CD8-positive, alpha-beta memory T cell (primary cell): ENCODE measurements around the gene MBTD1. TPM values are rescaled to one million over a fixed set of nuclear protein-coding genes. Genes with fewer than 3 reads are reported as not detected.

Experiments used
- CTCF ChIA-PET: fragments of 350-600 bp; sonication (Branson Sonifier 250); formaldehyde crosslinking; loops from one replicate; lab custom pipeline; 2021; ENCODE audit warnings: antibody characterized with exemption; lab: Charles Lee
- POLR2A ChIA-PET: fragments of 350-600 bp; sonication (Branson Sonifier 250); formaldehyde crosslinking; loops from one replicate; lab custom pipeline; 2021; ENCODE audit warnings: antibody characterized with exemption; lab: Charles Lee
- DNase-seq, 5 donors: peaks; one replicate each; pipeline versions ENCODE4 v3.0.0 to v3.0.0-alpha.2; 2020 to 2022; ENCODE audit warnings: mixed read lengths in 1 of 5
- H3K27ac ChIP-seq: one replicate; pipeline ENCODE4 v1.7.0; 2013; ENCODE audit warnings: low read depth, mild to moderate bottlenecking, low read length, moderate library complexity
- H3K27me3 ChIP-seq: 2 replicates; pipeline ENCODE4 v1.7.0; 2013; ENCODE audit warnings: low read length, mild to moderate bottlenecking; ENCODE audit not compliant: insufficient read depth, poor library complexity, severe bottlenecking
- H3K36me3 ChIP-seq: 2 replicates; pipeline ENCODE4 v1.7.0; 2013; ENCODE audit warnings: mild to moderate bottlenecking, low read length, moderate library complexity; ENCODE audit not compliant: insufficient read depth
- H3K4me1 ChIP-seq: 2 replicates; pipeline ENCODE4 v1.7.0; 2013; ENCODE audit warnings: mild to moderate bottlenecking, low read length, moderate library complexity; ENCODE audit not compliant: insufficient read depth
- H3K4me3 ChIP-seq: 2 replicates; pipeline ENCODE4 v1.7.0; 2013; ENCODE audit warnings: mild to moderate bottlenecking, low read length
- H3K9me3 ChIP-seq: 2 replicates; pipeline ENCODE4 v1.7.0; 2013; ENCODE audit warnings: mild to moderate bottlenecking, low read length
- H3K27ac Mint-ChIP-seq, 8 donors: one replicate each; pipeline ENCODE4 v1.8.0; 2020 to 2021; ENCODE audit warnings: mixed read lengths in 8 of 8, mild to moderate bottlenecking in 6 of 8, inconsistent platforms in 3 of 8, moderate library complexity in 3 of 8
- H3K27me3 Mint-ChIP-seq, 2 donors: one replicate each; pipeline ENCODE4 v1.8.0; 2020 to 2021; ENCODE audit warnings: mixed read lengths in 2 of 2, mild to moderate bottlenecking in 1 of 2, moderate library complexity in 1 of 2
- H3K36me3 Mint-ChIP-seq, 3 donors: one replicate each; pipeline ENCODE4 v1.8.0; 2020 to 2021; ENCODE audit warnings: mixed read lengths in 3 of 3, inconsistent platforms in 1 of 3, mild to moderate bottlenecking in 1 of 3
- H3K4me1 Mint-ChIP-seq, 3 donors: one replicate each; pipeline ENCODE4 v1.8.0; 2020 to 2021; ENCODE audit warnings: mixed read lengths in 3 of 3, inconsistent platforms in 1 of 3, mild to moderate bottlenecking in 1 of 3
- H3K4me3 Mint-ChIP-seq, 7 donors: one replicate each; pipeline ENCODE4 v1.8.0; 2020 to 2021; ENCODE audit warnings: mixed read lengths in 7 of 7, mild to moderate bottlenecking in 6 of 7, moderate library complexity in 4 of 7, inconsistent platforms in 2 of 7
- H3K9me3 Mint-ChIP-seq, 5 donors: one replicate each; pipeline ENCODE4 v1.8.0; 2020 to 2022; ENCODE audit warnings: mixed read lengths in 5 of 5, mild to moderate bottlenecking in 3 of 5, moderate library complexity in 2 of 5, inconsistent platforms in 1 of 5
- polyA plus RNA-seq: library from polyadenylated mRNA; unstranded; fragments of 300-500 nt; fragmentation: Illumina TruSeq; gene quantifications from one replicate; pipeline ENCODE4 v1.2.3, GENCODE V29; 2021
- total RNA-seq, 2 experiments: library from RNA; stranded (reverse); gene quantifications; one replicate each; pipeline ENCODE4 v1.2.3, GENCODE V29; 2021

MBTD1 gene
- total and polyA plus RNA-seq, 3 experiments from 2014 or later: 3.3 to 9.0 (median 8.8) TPM

DNA sequence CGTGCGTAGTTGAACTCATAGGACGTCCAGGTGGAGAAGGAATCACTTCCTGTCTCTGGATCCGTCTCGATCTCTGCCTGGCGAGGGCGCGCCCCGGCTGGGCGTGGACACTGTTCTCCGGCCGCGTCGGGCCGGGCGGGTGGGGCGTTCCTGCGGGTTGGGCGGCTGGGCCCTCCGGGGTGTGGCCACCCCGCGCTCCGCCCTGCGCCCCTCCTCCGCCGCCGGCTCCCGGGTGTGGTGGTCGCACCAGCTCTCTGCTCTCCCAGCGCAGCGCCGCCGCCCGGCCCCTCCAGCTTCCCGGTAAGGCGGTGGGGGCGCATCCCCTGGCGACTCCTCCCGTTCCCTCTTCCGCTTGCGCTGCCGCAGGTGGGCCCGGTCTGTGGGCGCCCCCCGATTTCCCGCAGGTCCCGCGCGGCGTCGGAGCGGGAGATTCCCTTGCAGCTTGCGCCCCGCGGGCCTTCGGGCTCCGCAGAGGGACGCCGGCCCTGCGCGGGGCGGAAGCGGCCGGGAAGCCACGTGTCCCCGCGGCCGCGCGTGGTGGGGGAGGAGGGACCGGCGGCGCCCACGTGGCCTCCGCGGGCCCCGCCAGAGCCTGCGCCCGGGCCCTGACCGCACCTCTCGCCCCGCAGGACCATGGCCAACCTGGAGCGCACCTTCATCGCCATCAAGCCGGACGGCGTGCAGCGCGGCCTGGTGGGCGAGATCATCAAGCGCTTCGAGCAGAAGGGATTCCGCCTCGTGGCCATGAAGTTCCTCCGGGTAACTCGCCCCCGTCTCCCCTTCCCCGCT, 93.5 kb downstream of the MBTD1 start, which contains the start of gene NME2:
Gene NME2 (plus strand): TSS at position 214 of the 789 bp plus-strand sequence. CDS start 420 bp downstream, at position 634.
- ChIA-PET POLR2A (interaction anchor here (1.1 to 1.5 kb wide), 3 partner anchors 13 to 301 kb away, joined by 3 to 14 read pairs (median 4); partner anchors contain the start of genes NME1, SPAG9 and TOB1), CTCF (interaction anchor here (1.1 to 1.9 kb wide), 3 partner anchors 12 to 165 kb away, joined by 4 to 15 read pairs (median 6); partner anchors contain the start of gene NME1)
- Mint-ChIP-seq H3K36me3 (peaks cover 0 to 47% (median 17%) of the 10 kb centered on the region in 3 donors), H3K27me3 (no peaks in the 10 kb centered on the region), H3K4me3 (peak within 1 kb of the TSS; percentile 92 to 96 (median 96)), H3K4me1 (peaks cover 14 to 34% (median 25%) of the 10 kb centered on the region in 3 donors), H3K27ac (peak within 1 kb of the TSS; percentile 78 to 98 (median 96)), H3K9me3 (no peaks in the 10 kb centered on the region)
- Histone ChIP-seq H3K27me3 (no peaks in the 10 kb centered on the region), H3K9me3 (no peaks in the 10 kb centered on the region), H3K4me1 (peaks cover 9% of the 10 kb centered on the region), H3K36me3 (peaks cover 14% of the 10 kb centered on the region), H3K27ac (peak within 1 kb of the TSS; percentile 55), H3K4me3 (peak within 1 kb of the TSS; percentile 51)
- DNase-seq: peak; percentile 51 to 72 (median 61)

DNA sequence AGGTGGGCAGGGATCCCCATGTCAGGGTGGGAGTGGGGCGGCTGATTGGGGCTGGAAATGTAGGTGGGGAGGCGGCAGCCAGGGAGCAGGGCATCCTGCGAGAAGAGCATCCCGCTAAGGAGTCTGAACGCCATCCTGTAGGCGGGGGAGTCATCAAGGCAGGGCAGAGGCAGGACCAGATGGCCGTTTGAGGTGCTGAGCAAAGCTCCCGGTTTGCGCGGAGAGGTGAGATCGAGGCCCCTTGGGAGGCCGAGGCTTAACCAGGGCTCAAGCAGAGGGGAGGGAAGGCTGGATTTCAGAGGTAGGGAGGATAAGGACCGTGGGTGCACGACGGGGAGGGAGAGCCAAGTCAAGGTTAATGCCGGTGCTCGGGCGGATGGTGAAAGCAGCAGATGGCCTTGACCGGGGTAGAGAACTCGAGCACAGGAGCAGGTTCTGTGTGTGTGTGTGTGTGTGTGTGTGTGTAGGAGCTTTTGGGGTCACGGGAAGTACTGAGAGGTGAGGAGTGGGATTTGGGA, 94.1 kb downstream of the MBTD1 start:
- Histone ChIP-seq H3K36me3 (peaks cover 9% of the 10 kb centered on the region), H3K27me3 (no peaks in the 10 kb centered on the region), H3K9me3 (no peaks in the 10 kb centered on the region), H3K4me3 (peak overlapping the region; percentile 51), H3K27ac (peak overlapping the region; percentile 55), H3K4me1 (peaks cover 9% of the 10 kb centered on the region)
- ChIA-PET POLR2A (interaction anchor here (1.1 to 1.5 kb wide), 3 partner anchors 12 to 300 kb away, joined by 3 to 14 read pairs (median 4); partner anchors contain the start of genes NME1, SPAG9 and TOB1), CTCF (interaction anchor here (1.1 to 1.9 kb wide), 3 partner anchors 11 to 165 kb away, joined by 4 to 15 read pairs (median 6); partner anchors contain the start of gene NME1)
- H3K4me3 Mint-ChIP-seq: peak overlapping the region; percentile 92 to 96 (median 96)
- H3K36me3 Mint-ChIP-seq: peaks cover 0 to 47% (median 15%) of the 10 kb centered on the region in 3 donors
- peak in 3 of 5 donors; percentile 3 to 49 (median 48) for DNase-seq
- H3K27ac Mint-ChIP-seq: peak overlapping the region; percentile 78 to 98 (median 95)
- H3K9me3 Mint-ChIP-seq: no peaks in the 10 kb centered on the region
- H3K4me1 Mint-ChIP-seq: peaks cover 14 to 34% (median 25%) of the 10 kb centered on the region in 3 donors
- no peaks in the 10 kb centered on the region for H3K27me3 Mint-ChIP-seq

DNA sequence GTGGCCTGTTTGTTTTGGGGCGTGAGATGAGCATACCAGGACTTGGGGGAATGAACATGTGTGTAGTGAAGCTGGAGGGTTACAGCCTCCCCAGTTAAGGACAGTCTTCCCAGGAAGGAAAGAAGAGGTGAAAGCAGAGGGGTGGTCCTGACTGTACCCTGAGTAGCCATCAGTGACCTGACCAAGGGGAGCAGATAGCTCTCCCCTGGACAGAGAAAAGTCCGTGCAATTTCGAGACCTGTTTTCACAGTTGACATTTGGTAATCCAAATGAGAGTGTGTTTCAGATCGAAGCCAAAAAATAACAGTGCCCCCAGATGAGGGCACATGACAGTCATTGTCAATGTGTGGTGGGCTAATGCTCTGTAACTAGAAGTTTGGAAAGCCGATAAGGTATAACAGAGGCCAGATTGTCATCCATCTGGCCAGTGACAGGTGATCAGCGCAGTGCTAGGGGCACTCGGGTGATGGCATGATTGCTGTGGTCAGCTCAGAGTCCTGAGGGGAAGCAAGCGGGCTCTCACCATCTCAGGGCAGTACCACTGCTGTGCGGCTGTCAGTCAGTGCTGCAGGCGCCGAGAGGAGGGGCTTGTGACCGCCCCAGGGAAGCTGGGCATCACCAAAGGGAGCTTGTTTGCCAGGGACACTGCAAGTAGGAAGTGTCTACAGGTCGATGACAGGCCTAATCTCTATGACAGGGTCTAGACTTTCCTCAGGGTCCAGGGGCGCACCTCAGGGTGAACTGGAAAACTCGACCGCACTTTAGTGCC, 94.8 kb downstream of the MBTD1 start:
- H3K4me1 ChIP-seq: peaks cover 9% of the 10 kb centered on the region
- no peak for DNase-seq
- ChIA-PET POLR2A (interaction anchor here (1.5 kb wide), 1 partner anchor 12 kb away, joined by 14 read pairs; the partner anchor contains the start of gene NME1), CTCF (interaction anchor here (1.1 to 1.9 kb wide), 3 partner anchors 10 to 164 kb away, joined by 4 to 15 read pairs (median 6); partner anchors contain the start of gene NME1)
- peaks cover under 1 to 44% (median 17%) of the 10 kb centered on the region in 3 donors for H3K36me3 Mint-ChIP-seq
- peaks cover 14 to 34% (median 25%) of the 10 kb centered on the region in 3 donors for H3K4me1 Mint-ChIP-seq
- H3K27ac Mint-ChIP-seq: peak overlapping the region; percentile 78 to 98 (median 95)
- H3K4me3 ChIP-seq: peak overlapping the region; percentile 51
- H3K36me3 ChIP-seq: peaks cover 6% of the 10 kb centered on the region
- peak overlapping the region; percentile 92 to 96 (median 96) for H3K4me3 Mint-ChIP-seq
- no peak overlapping the region for H3K27ac ChIP-seq
- H3K9me3 ChIP-seq: no peaks in the 10 kb centered on the region
- H3K27me3 ChIP-seq: no peaks in the 10 kb centered on the region
- H3K9me3 Mint-ChIP-seq: no peaks in the 10 kb centered on the region
- peaks cover 0 to 2% of the 10 kb centered on the region in 2 donors for H3K27me3 Mint-ChIP-seq

DNA sequence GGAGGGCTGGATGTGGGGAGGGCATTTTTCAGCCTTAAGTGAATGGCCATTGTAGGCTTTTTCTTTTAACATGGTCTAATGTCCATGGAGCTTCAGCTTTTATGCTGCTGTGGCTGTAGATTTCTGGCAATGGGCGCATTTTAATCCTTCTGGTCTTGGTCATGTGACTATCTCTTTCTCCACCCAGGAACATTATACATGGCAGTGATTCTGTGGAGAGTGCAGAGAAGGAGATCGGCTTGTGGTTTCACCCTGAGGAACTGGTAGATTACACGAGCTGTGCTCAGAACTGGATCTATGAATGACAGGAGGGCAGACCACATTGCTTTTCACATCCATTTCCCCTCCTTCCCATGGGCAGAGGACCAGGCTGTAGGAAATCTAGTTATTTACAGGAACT, 98.3 kb downstream of the MBTD1 start:
- Mint-ChIP-seq H3K27me3 (peaks cover 0 to 2% of the 10 kb centered on the region in 2 donors), H3K9me3 (no peaks in the 10 kb centered on the region), H3K36me3 (peaks cover 5 to 44% (median 15%) of the 10 kb centered on the region in 3 donors), H3K4me3 (peak overlapping the region in 1 of 7 donors; percentile 52), H3K27ac (no peak overlapping the region), H3K4me1 (peaks cover 8 to 14% (median 12%) of the 10 kb centered on the region in 3 donors)
- H3K4me1 ChIP-seq: peaks cover 4% of the 10 kb centered on the region
- peaks cover 4% of the 10 kb centered on the region for H3K36me3 ChIP-seq
- POLR2A ChIA-PET: interaction anchor here (2.1 kb wide), 1 partner anchor 8 kb away, joined by 7 read pairs; the partner anchor contains the start of gene NME1
- DNase-seq: no peak
- H3K4me3 ChIP-seq: no peak overlapping the region
- no peaks in the 10 kb centered on the region for H3K9me3 ChIP-seq
- H3K27ac ChIP-seq: no peak overlapping the region
- H3K27me3 ChIP-seq: no peaks in the 10 kb centered on the region
- CTCF ChIA-PET: interaction anchor here (0.7 to 2.1 kb wide), 2 partner anchors 8 to 309 kb away, joined by 3 to 16 read pairs; partner anchors contain the start of gene NME1

DNA sequence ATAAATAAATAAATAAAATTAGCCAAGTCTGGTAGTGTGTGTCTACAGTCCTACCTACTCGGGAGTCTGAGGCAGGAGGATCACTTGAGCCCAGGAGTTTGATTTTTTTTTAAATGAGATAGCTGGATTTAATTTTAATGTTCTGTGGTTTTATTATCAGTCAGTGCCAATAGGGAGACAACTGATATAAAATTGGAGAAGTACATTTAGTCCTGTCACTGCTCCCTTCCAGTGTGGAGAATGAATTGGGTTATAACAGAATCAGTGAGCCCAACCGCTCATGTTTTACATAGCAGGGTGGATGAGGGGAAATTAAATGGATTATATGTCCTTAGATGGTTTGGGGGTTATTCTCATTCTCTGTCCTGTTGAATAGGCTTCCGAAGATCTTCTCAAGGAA, 100.2 kb downstream of the MBTD1 start:
- Mint-ChIP-seq H3K27ac (no peak overlapping the region), H3K4me1 (peaks cover 0 to 8% (median 0%) of the 10 kb centered on the region in 3 donors), H3K9me3 (no peaks in the 10 kb centered on the region), H3K4me3 (peak overlapping the region in 1 of 7 donors; percentile 27), H3K27me3 (peaks cover 0 to 2% of the 10 kb centered on the region in 2 donors), H3K36me3 (peaks cover 5 to 43% (median 13%) of the 10 kb centered on the region in 3 donors)
- no peak overlapping the region for H3K27ac ChIP-seq
- DNase-seq: no peak
- peaks cover 4% of the 10 kb centered on the region for H3K4me1 ChIP-seq
- no peak overlapping the region for H3K4me3 ChIP-seq
- ChIA-PET POLR2A (no interaction called here), CTCF (interaction anchor here (1.1 kb wide), 1 partner anchor 161 kb away, joined by 3 read pairs; no protein-coding TSS in a partner anchor)
- H3K9me3 ChIP-seq: no peaks in the 10 kb centered on the region
- H3K36me3 ChIP-seq: peaks cover 4% of the 10 kb centered on the region
- no peaks in the 10 kb centered on the region for H3K27me3 ChIP-seq

DNA sequence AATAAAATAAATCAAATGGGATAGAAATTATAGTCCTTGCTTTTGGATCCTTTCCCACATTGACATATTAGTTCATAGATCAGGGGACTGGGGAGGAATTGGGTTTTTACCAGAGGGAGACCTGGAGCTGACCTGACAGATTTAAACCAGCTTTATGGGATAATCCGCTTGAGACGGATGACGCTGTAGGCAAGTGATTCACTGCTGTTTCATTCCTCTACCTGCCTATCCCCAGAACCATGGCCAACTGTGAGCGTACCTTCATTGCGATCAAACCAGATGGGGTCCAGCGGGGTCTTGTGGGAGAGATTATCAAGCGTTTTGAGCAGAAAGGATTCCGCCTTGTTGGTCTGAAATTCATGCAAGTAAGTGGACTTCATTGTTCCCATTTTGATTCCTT, 104.4 kb downstream of the MBTD1 start:
- no peak overlapping the region for H3K4me3 ChIP-seq
- H3K4me1 ChIP-seq: peaks cover 16% of the 10 kb centered on the region
- ChIA-PET CTCF (interaction anchor here (1.3 kb wide), 1 partner anchor 154 kb away, joined by 4 read pairs; no protein-coding TSS in a partner anchor), POLR2A (no interaction called here)
- no peak for DNase-seq
- H3K27me3 ChIP-seq: no peaks in the 10 kb centered on the region
- Mint-ChIP-seq H3K4me1 (peaks cover 0 to 8% (median 0%) of the 10 kb centered on the region in 3 donors), H3K9me3 (no peaks in the 10 kb centered on the region), H3K36me3 (peaks cover 5 to 26% (median 5%) of the 10 kb centered on the region in 3 donors), H3K27ac (no peak overlapping the region), H3K4me3 (peak overlapping the region in 3 of 7 donors; percentile 8 to 64 (median 23)), H3K27me3 (peaks cover 0 to 2% of the 10 kb centered on the region in 2 donors)
- no peak overlapping the region for H3K27ac ChIP-seq
- peaks cover 4% of the 10 kb centered on the region for H3K36me3 ChIP-seq
- no peaks in the 10 kb centered on the region for H3K9me3 ChIP-seq

DNA sequence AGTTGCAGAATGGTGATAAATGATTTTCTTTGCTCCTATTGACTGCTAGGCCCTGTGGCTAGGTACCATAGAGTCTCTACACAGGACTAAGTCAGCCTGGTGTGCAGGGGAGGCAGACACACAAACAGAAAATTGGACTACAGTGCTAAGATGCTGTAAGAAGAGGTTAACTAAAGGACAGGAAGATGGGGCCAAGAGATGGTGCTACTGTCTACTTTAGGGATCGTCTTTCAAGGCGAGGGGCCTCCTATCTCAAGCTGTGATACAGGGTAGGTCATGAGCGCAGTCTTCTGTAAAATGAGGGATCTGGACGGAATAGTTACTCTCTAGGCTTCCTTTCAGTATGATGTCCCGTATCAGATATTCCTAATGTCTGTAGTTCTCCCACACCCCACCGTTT, 105.7 kb downstream of the MBTD1 start:
- Mint-ChIP-seq H3K4me1 (peaks cover 0 to 8% (median 0%) of the 10 kb centered on the region in 3 donors), H3K36me3 (peaks cover 0 to 19% (median 0%) of the 10 kb centered on the region in 3 donors), H3K4me3 (no peak overlapping the region), H3K27ac (no peak overlapping the region), H3K9me3 (no peaks in the 10 kb centered on the region), H3K27me3 (no peaks in the 10 kb centered on the region)
- ChIA-PET POLR2A (interaction anchor here (0.6 to 1.6 kb wide), 4 partner anchors 8 to 1936 kb away, joined by 3 to 14 read pairs (median 8); partner anchors contain the start of genes NME2 and TOB1), CTCF (interaction anchor here (1.0 to 2.6 kb wide), 6 partner anchors 8 to 155 kb away, joined by 4 to 44 read pairs (median 16); partner anchors contain the start of gene NME2)
- peaks cover 16% of the 10 kb centered on the region for H3K4me1 ChIP-seq
- peak overlapping the region; percentile 68 for H3K4me3 ChIP-seq
- H3K27ac ChIP-seq: peak overlapping the region; percentile 34
- H3K27me3 ChIP-seq: no peaks in the 10 kb centered on the region
- H3K36me3 ChIP-seq: peaks cover 4% of the 10 kb centered on the region
- no peaks in the 10 kb centered on the region for H3K9me3 ChIP-seq
- no peak for DNase-seq
